Measurements from ENCODE around the gene ENDOU.

DNA sequence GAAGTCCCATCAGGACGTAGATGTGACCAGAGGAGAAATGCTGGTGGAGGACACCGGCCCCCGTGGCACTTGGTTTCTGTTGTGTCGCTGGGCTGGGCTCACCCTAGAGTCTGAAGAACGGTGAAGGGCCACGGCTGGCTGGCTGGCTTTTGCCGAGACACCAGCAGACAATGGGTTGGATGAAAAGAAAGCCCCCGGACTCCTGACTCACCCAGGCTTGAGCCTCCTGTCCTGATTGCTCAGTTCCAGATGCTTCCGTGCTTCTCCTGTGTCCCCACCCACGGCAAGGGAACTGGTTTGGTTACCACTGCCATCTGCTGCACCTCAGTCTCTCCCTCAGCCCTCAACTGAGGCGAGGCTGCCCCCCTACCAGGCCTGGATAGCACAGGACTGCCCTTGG is 10.4 kb upstream of the ENDOU start:
- TF ChIP-seq CTCF (conservative IDR thresholded peaks at IDR 0.05 in 1 of 2, IDR thresholded peaks at IDR 0.05 in 1 of 2; ENCODE audit: low read depth in 1 of 2, low read length in 2 of 2) (no peak), EZH2 (IDR thresholded peaks at IDR 0.05; ENCODE audit: low read length, missing control alignments) (no peak)
